OCI-LY1 (cell line): ENCODE data around the gene GPR148.

Experiments used
- H2AFZ ChIP-seq: fragments of 200-600 bp; sonication (generic), shearing (Covaris generic); 2 replicates; pipeline ENCODE4 v1.6.0; 2014; ENCODE audit warnings: antibody characterized with exemption, mild to moderate bottlenecking, low read length
- H3F3A ChIP-seq: fragments of 200-600 bp; sonication (generic), shearing (Covaris generic); 2 replicates; pipeline ENCODE4 v1.6.0; 2014; ENCODE audit warnings: mild to moderate bottlenecking, antibody characterized with exemption, low read length, moderate library complexity; ENCODE audit not compliant: insufficient read depth
- H3K27ac ChIP-seq: fragments of 200-600 bp; sonication (generic); 2 replicates; pipeline ENCODE4 v1.5.1; 2014; ENCODE audit warnings: low read length, mixed run types, mild to moderate bottlenecking, low read depth; ENCODE audit not compliant: poor library complexity, severe bottlenecking
- H3K27me3 ChIP-seq: fragments of 200-600 bp; sonication (generic); 2 replicates; pipeline ENCODE4 v1.6.0; 2014; ENCODE audit warnings: antibody characterized with exemption, mild to moderate bottlenecking, low read length, moderate library complexity; ENCODE audit not compliant: insufficient read depth
- H3K36me3 ChIP-seq: fragments of 200-600 bp; sonication (generic); 2 replicates; pipeline ENCODE4 v1.6.1; 2014; ENCODE audit warnings: mild to moderate bottlenecking, antibody characterized with exemption, low read length, moderate library complexity, mixed read lengths; ENCODE audit not compliant: insufficient read depth
- H3K4me1 ChIP-seq: fragments of 200-600 bp; sonication (generic); 2 replicates; pipeline ENCODE4 v1.5.1; 2014; ENCODE audit warnings: mild to moderate bottlenecking, low read length, moderate library complexity; ENCODE audit not compliant: insufficient read depth, severe bottlenecking
- H3K4me2 ChIP-seq: fragments of 200-600 bp; sonication (generic), shearing (Covaris generic); 2 replicates; pipeline ENCODE4 v1.6.1; 2014; ENCODE audit warnings: low read length
- H3K4me3 ChIP-seq: fragments of 200-600 bp; sonication (generic); 2 replicates; pipeline ENCODE4 v1.5.1; 2014; ENCODE audit warnings: low read length, low read depth, mild to moderate bottlenecking, mixed read lengths; ENCODE audit not compliant: poor library complexity, severe bottlenecking
- H3K79me2 ChIP-seq: fragments of 200-600 bp; shearing (Covaris generic); 2 replicates; pipeline ENCODE4 v1.6.1; 2016; ENCODE audit warnings: mixed run types, low read length, mixed read lengths; ENCODE audit not compliant: insufficient read depth
- H3K9ac ChIP-seq: fragments of 200-600 bp; sonication (generic), shearing (Covaris generic); 2 replicates; pipeline ENCODE4 v1.6.1; 2014; ENCODE audit warnings: mild to moderate bottlenecking, low read length, mixed read lengths
- H3K9me2 ChIP-seq: fragments of 200-600 bp; sonication (generic), shearing (Covaris generic); 2 replicates; pipeline ENCODE4 v1.6.1; 2014; ENCODE audit warnings: low read depth, mild to moderate bottlenecking, low read length, mixed read lengths
- H3K9me3 ChIP-seq: fragments of 200-600 bp; shearing (Covaris generic); 2 replicates; pipeline ENCODE4 v1.6.1; 2014; ENCODE audit warnings: low read length, mixed read lengths
- H4K20me1 ChIP-seq: fragments of 200-600 bp; sonication (generic), shearing (Covaris generic); 2 replicates; pipeline ENCODE4 v1.6.0; 2016; ENCODE audit warnings: mild to moderate bottlenecking, low read length; ENCODE audit not compliant: insufficient read depth
- EZH2 ChIP-seq: fragments of 200-600 bp; sonication (generic), shearing (Covaris generic); IDR thresholded peaks from 2 replicates; pipeline ENCODE4 v1.8.0; 2017; ENCODE audit warnings: borderline replicate concordance, mixed run types, mild to moderate bottlenecking, antibody characterized with exemption, low read length, moderate library complexity, mixed read lengths
- TF ChIP-seq, protein P1 (sequence below): fragments of 200-600 bp; sonication (generic), shearing (Covaris generic); IDR thresholded peaks from 2 replicates; pipeline ENCODE4 v1.5.1; 2017; ENCODE audit warnings: mild to moderate bottlenecking, antibody characterized with exemption, low read length, moderate library complexity, mixed read lengths

Gene GPR148

DNA sequence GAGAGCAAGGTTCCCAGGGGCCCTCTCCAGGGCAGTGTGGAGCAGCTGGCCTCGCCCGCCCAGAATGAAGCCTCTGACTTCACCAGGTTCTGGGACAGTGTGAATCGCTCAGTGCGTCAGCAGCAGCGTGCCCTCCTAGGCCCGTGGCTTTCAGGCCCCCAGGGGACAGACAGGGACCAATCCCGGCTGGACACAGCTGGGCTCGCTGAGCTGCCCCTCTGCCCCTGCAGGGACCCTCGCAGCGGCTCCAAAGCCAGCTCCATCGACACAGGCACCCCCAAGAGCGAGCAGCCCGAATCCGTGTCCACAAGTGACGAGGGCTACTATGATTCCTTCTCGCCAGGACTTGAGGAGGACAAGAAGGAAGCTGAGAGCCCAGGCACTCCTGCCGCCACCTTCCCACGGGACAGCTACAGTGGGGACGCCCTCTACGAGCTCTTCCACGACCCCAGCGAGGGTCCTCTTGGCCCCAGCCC, 34.1 kb downstream of the GPR148 start:
- no peaks in the 10 kb centered on the region for H3K36me3 ChIP-seq
- H3K27ac ChIP-seq, result no peak overlapping the region
- no peaks in the 10 kb centered on the region for H3K9me2 ChIP-seq
- no peak overlapping the region for H3K4me3 ChIP-seq
- no peaks in the 10 kb centered on the region for H4K20me1 ChIP-seq
- H3K79me2 ChIP-seq, result no peaks in the 10 kb centered on the region
- H2AFZ ChIP-seq, result no peak overlapping the region
- no peak for TF ChIP-seq EZH2
- TF ChIP-seq, protein P1, sequence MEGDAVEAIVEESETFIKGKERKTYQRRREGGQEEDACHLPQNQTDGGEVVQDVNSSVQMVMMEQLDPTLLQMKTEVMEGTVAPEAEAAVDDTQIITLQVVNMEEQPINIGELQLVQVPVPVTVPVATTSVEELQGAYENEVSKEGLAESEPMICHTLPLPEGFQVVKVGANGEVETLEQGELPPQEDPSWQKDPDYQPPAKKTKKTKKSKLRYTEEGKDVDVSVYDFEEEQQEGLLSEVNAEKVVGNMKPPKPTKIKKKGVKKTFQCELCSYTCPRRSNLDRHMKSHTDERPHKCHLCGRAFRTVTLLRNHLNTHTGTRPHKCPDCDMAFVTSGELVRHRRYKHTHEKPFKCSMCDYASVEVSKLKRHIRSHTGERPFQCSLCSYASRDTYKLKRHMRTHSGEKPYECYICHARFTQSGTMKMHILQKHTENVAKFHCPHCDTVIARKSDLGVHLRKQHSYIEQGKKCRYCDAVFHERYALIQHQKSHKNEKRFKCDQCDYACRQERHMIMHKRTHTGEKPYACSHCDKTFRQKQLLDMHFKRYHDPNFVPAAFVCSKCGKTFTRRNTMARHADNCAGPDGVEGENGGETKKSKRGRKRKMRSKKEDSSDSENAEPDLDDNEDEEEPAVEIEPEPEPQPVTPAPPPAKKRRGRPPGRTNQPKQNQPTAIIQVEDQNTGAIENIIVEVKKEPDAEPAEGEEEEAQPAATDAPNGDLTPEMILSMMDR, result no peak
- no peaks in the 10 kb centered on the region for H3K27me3 ChIP-seq
- H3F3A ChIP-seq, result no peaks in the 10 kb centered on the region
- no peaks in the 10 kb centered on the region for H3K9me3 ChIP-seq
- H3K4me1 ChIP-seq, result no peaks in the 10 kb centered on the region
- no peak overlapping the region for H3K4me2 ChIP-seq
- H3K9ac ChIP-seq, result no peak overlapping the region

DNA sequence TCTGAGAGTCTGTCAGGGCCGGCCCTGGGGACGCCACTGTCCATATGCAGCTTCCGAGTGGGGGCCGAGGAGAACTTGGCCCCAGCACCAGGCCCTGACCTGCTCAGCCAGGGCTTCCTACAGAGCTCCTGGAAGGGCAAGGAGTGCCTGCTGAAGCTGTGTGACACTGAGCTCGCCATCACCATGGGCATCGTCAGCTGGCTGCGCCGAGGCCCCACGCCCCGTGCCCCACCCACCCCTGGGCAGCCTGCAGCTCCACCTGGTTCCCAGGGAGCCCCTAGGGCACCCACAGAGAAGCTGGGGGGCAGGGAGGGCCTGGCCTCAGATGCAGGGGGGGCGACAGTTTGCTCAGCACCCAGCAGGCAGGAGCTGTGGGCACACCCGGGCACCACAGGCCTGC, 34.5 kb downstream of the GPR148 start:
- no peak for TF ChIP-seq EZH2
- TF ChIP-seq, protein P1, result no peak
- Histone ChIP-seq H3K79me2 (no peaks in the 10 kb centered on the region), H2AFZ (no peak overlapping the region), H3K9me2 (no peaks in the 10 kb centered on the region), H3K36me3 (no peaks in the 10 kb centered on the region), H3F3A (no peaks in the 10 kb centered on the region), H3K27ac (no peak overlapping the region), H3K4me3 (no peak overlapping the region), H4K20me1 (no peaks in the 10 kb centered on the region), H3K9me3 (no peaks in the 10 kb centered on the region), H3K27me3 (no peaks in the 10 kb centered on the region), H3K4me1 (no peaks in the 10 kb centered on the region), H3K4me2 (no peak overlapping the region), H3K9ac (no peak overlapping the region)

DNA sequence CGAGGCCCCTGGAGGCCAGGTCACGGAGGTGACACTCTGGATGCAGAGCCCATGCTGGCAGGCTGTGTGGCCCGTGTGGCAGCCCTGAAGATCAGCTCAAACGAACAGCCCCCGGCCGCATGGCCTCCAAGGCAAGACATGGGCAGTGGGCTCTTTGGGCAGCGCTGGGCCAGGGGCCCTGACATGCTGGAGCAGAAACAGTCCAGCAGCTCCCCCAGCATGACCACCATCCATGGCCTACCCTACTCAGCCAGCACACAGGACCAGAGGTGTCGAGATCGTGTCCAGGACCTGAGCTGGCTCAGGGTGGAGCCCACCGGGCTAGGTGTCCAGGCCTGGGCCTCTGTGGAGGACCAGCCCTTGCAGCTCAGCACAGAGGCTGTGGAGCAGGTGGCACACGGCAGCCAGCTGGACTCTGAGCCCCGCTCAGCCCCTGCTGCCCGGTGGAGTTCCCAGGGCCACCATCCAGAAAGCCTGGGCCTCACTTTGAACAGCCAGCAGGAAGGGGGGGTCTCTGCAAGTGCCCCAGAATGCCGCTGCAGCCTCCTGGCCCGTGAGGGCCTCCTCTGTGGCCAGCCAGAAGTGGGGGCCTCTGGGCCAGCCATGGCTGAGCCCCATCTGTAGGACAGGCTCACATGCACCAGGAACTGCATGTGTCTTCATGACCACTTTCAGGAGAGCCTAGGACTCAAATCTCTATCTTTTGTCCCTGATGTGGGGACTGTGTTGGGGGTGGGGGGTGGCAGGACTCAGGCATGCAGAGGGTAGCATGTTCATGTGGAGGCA, 35.4 kb downstream of the GPR148 start:
- Histone ChIP-seq H3K4me1 (no peaks in the 10 kb centered on the region), H2AFZ (no peak overlapping the region), H3K9me3 (no peaks in the 10 kb centered on the region), H3K36me3 (no peaks in the 10 kb centered on the region), H4K20me1 (no peaks in the 10 kb centered on the region), H3K27me3 (no peaks in the 10 kb centered on the region), H3K4me3 (no peak overlapping the region), H3K27ac (no peak overlapping the region), H3F3A (no peaks in the 10 kb centered on the region), H3K9me2 (no peaks in the 10 kb centered on the region), H3K79me2 (no peaks in the 10 kb centered on the region), H3K9ac (no peak overlapping the region), H3K4me2 (no peak overlapping the region)
- no peak for TF ChIP-seq EZH2
- TF ChIP-seq, protein P1, result no peak
